Measurements from ENCODE around the gene PPBP. TPM values are rescaled to one million over a fixed set of nuclear protein-coding genes. Genes with fewer than 3 reads are reported as not detected.

Gene PPBP
- total RNA-seq, 2 donors from 2014 or later, result not detected

DNA sequence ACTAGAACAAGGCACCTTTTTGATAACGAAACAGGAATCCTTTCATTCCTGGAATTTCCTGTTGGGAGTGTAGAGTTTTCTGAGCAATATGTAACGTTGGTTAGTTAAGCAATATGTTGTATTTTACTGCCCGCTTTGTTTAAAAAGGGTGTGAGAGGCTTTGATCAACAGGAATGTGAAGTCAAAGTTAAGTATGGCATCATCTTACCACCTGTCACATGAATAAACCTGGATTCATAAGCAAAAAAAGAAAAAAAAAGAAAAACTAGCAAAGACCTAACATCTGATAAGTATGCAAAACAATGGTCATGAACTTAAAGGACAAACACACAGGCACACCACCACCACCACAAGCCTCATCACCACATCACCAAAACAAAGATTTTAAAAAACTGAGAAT lies 17.5 kb upstream of the PPBP start:
- TF ChIP-seq POLR2A (IDR thresholded peaks at IDR 0.05), result no peak
- TF ChIP-seq POLR2AphosphoS5 (IDR thresholded peaks at IDR 0.05), result no peak
- TF ChIP-seq, protein P1, sequence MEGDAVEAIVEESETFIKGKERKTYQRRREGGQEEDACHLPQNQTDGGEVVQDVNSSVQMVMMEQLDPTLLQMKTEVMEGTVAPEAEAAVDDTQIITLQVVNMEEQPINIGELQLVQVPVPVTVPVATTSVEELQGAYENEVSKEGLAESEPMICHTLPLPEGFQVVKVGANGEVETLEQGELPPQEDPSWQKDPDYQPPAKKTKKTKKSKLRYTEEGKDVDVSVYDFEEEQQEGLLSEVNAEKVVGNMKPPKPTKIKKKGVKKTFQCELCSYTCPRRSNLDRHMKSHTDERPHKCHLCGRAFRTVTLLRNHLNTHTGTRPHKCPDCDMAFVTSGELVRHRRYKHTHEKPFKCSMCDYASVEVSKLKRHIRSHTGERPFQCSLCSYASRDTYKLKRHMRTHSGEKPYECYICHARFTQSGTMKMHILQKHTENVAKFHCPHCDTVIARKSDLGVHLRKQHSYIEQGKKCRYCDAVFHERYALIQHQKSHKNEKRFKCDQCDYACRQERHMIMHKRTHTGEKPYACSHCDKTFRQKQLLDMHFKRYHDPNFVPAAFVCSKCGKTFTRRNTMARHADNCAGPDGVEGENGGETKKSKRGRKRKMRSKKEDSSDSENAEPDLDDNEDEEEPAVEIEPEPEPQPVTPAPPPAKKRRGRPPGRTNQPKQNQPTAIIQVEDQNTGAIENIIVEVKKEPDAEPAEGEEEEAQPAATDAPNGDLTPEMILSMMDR (IDR thresholded peaks at IDR 0.05), result no peak
- H3K36me3 ChIP-seq, result no peaks in the 10 kb centered on the region
- no peaks in the 10 kb centered on the region for H3K27me3 ChIP-seq (replicated peaks; ENCODE audit: insufficient read depth)
- H3K4me1 ChIP-seq (replicated peaks), result no peaks in the 10 kb centered on the region
- H3K27ac ChIP-seq, result no peak overlapping the region
- intact Hi-C loops (cut with DNase I), result no loop called here
- no peak for DNase-seq (ENCODE audit: low spot score)
- H3K9me3 ChIP-seq, result no peaks in the 10 kb centered on the region
- WGBS, result 16% methylated on average over 3 of the region's 3 CpGs
- no peak overlapping the region for H3K4me3 ChIP-seq

DNA sequence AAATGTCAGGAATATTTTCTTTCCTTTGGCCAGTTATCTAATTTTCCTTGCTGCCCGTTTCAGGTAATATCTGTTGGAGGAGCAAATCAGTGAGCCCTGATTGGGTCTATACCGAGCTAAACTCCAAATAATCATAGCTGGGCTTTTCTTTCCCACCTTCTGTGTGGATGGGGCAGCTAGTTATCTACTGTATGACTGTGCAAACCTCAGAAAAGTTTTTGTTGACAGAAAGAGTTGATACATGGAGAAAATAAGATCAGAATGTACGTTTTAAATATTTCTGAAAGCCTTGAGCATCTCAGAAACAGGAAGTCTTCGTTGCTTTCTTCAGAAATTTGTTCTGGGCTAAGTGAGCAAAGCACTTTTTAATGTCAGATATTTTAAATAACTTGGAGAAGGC lies 16.7 kb upstream of the PPBP start:
- no peaks in the 10 kb centered on the region for H3K4me1 ChIP-seq (replicated peaks)
- 64% methylated on average over 4 of the region's 4 CpGs for WGBS
- H3K27ac ChIP-seq, result no peak overlapping the region
- no peaks in the 10 kb centered on the region for H3K27me3 ChIP-seq (replicated peaks; ENCODE audit: insufficient read depth)
- no peak for DNase-seq (ENCODE audit: low spot score)
- intact Hi-C loops (cut with DNase I), result no loop called here
- no peaks in the 10 kb centered on the region for H3K36me3 ChIP-seq
- H3K4me3 ChIP-seq, result no peak overlapping the region
- no peaks in the 10 kb centered on the region for H3K9me3 ChIP-seq
- TF ChIP-seq, protein P1 (IDR thresholded peaks at IDR 0.05), result no peak
- TF ChIP-seq POLR2AphosphoS5 (IDR thresholded peaks at IDR 0.05), result no peak

DNA sequence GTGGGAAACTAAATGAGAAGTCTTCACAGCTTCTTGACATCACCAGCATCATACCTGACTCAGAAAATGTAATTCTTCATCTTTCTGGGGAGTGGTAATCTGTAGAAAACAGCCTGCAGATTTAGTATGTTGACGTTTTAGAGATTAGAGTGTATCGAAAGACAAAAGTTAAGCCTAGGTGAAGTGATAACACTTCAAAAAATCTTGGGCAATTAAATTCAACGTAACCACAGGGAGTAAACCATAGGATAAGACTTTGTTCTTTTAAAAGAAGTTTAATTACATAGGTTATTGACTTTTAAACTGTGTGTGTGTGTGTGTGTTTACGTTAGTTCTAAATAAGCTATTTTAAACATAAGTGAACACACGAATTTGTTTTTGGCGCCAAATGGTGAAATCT lies 12.3 kb upstream of the PPBP start:
- 66% methylated on average over 6 of the region's 6 CpGs for whole genome bisulfite sequencing
- H3K4me1 ChIP-seq (replicated peaks), result no peaks in the 10 kb centered on the region
- H3K4me3 ChIP-seq, result no peak overlapping the region
- no peaks in the 10 kb centered on the region for H3K9me3 ChIP-seq
- H3K36me3 ChIP-seq, result no peaks in the 10 kb centered on the region
- H3K27me3 ChIP-seq (replicated peaks; ENCODE audit: insufficient read depth), result no peaks in the 10 kb centered on the region
- intact Hi-C loops (cut with DNase I), result no loop called here
- DNase-seq (ENCODE audit: low spot score), result no peak
- TF ChIP-seq, protein P1 (IDR thresholded peaks at IDR 0.05), result no peak
- no peak for TF ChIP-seq POLR2A (IDR thresholded peaks at IDR 0.05)
- no peak for TF ChIP-seq POLR2AphosphoS5 (IDR thresholded peaks at IDR 0.05)
- H3K27ac ChIP-seq, result no peak overlapping the region

DNA sequence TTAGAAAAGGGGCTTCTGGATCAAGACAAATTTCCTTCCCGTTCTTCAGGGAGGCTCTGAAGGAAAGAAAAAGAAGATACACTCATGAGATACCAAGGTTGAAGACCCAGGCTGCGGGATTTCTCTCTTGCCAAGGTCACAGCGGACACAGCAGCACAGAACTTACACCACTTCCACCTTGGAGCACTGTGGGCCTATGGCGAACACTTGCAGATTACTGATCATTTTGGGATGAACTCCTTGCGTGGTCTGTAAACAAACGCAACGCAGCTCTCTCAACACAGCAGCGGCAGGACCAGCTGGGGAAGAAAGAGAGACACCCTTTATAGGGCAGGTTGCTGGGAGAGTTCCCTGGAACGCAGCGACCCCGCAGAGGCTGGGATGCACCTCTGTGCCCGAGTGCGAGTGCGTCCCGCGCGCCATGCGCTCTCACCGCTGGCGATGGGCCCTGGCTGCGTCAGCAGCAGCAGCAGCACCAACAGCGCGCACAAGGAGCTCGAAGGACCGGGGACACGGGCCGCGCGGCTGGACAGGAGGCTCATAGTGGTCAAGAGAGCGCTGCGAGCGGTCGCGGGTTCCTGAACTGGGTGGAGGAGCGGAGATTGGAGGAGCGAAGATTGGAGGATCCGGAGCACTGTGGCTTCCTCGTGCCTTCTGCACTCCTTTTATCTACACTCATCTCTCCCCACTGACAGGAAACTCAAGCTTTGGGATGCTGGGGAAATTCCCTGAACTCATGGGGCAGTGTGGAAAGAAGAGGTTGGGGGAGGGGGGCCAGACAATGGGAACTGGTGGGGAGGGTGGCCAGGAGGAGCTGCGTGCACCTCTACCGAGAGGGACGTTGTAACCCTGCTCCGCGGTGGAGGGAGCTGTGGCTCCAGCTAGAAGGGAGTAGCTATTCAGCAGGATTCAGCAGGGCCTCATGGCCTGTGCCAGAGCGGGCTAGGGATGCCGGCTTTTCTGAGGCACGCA lies 10.3 kb upstream of the PPBP start, which contains the start of gene CXCL5:
CXCL5 (minus strand) TSS at position 638 of the 972 bp plus-strand sequence; CDS start at position 542, 96 bp downstream.
- Histone ChIP-seq H3K4me1 (replicated peaks) (no peaks in the 10 kb centered on the region), H3K36me3 (no peaks in the 10 kb centered on the region), H3K27ac (no peak within 1 kb of the TSS), H3K9me3 (no peaks in the 10 kb centered on the region), H3K27me3 (replicated peaks; ENCODE audit: insufficient read depth) (no peaks in the 10 kb centered on the region), H3K4me3 (no peak within 1 kb of the TSS)
- intact Hi-C loops (cut with DNase I), result no loop called here
- TF ChIP-seq, protein P1 (IDR thresholded peaks at IDR 0.05), result no peak
- TF ChIP-seq POLR2A (IDR thresholded peaks at IDR 0.05) (no peak), POLR2AphosphoS5 (IDR thresholded peaks at IDR 0.05) (no peak)
- 9% methylated on average over 46 of the region's 46 CpGs for WGBS
- DNase-seq (ENCODE audit: low spot score), result no peak

DNA sequence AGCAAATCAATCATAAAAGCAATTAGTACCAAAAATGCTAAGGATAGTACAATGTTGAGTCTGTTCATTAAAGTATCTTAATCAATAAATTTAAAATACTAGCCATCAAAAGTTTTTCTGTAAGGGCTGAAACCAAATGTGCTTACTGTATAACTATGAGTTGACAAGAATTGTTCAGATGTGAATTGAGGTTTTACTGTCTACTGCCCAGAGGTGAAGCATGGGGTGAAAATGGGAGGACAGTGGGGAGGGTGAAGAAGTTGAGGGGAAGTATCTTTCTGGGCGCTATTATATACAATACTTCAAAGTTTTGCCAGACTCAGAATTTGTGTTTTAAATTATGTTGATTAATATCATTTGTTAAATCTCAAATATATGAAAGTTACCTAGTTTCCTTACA lies 4.1 kb upstream of the PPBP start:
- WGBS, result 0% methylated on average over 1 of the region's 1 CpG
- intact Hi-C loops (cut with DNase I), result no loop called here
- Histone ChIP-seq H3K36me3 (no peaks in the 10 kb centered on the region), H3K4me3 (no peak overlapping the region), H3K4me1 (replicated peaks) (no peaks in the 10 kb centered on the region), H3K9me3 (no peaks in the 10 kb centered on the region), H3K27ac (no peak overlapping the region), H3K27me3 (replicated peaks; ENCODE audit: insufficient read depth) (no peaks in the 10 kb centered on the region)
- DNase-seq (ENCODE audit: low spot score), result no peak
- TF ChIP-seq, protein P1 (IDR thresholded peaks at IDR 0.05), result no peak
- TF ChIP-seq POLR2AphosphoS5 (IDR thresholded peaks at IDR 0.05), result no peak
- TF ChIP-seq POLR2A (IDR thresholded peaks at IDR 0.05), result no peak
